ENCODE results near the gene GPR62.
A peak's percentile ranks its signal among the peaks of the same experiment; 100 is the strongest.
"Not testable (repeated sequence)": the region's sequence is repeated elsewhere in the genome, so short reads cannot be mapped to it uniquely, and the experiment has no call there.

Gene GPR62

GRCh38 chr3:51971350-51971749, 16.2 kb downstream of the GPR62 start:
- DNase-seq: no peak

DNA sequence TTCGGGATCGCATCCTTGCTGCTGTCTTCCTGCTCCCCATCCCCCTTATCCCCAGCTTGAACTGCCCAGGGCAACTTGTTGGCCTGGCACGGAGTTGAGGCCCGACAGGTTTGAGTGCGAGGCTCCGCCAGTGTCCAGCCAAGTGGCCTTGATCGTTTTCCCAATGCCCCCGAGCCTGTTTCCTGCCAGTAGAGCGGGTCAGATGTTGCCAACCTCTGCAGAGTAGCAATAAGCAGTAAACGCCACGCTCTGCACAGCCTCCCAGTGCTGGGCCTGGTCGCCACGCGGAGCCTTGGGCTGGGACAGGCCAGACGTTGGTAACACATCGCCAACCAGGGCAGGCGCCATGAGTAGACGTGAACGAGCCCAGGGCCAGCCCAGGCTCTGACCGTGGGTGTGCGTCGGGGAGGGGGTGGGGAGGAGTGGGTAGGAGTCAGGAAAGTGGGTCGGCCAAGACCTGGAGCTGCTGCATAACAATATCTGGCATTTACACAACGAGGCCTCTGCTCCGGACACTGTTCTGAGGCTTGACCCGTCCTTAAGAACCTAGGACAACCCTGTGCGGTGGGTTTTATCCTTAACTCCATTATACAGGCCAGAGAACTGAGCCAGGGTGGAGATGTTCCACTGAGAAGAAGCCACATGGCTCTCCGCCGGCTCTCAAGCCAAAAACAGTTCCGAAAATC, 19.2 kb downstream of the GPR62 start:
- no peak for DNase-seq

DNA sequence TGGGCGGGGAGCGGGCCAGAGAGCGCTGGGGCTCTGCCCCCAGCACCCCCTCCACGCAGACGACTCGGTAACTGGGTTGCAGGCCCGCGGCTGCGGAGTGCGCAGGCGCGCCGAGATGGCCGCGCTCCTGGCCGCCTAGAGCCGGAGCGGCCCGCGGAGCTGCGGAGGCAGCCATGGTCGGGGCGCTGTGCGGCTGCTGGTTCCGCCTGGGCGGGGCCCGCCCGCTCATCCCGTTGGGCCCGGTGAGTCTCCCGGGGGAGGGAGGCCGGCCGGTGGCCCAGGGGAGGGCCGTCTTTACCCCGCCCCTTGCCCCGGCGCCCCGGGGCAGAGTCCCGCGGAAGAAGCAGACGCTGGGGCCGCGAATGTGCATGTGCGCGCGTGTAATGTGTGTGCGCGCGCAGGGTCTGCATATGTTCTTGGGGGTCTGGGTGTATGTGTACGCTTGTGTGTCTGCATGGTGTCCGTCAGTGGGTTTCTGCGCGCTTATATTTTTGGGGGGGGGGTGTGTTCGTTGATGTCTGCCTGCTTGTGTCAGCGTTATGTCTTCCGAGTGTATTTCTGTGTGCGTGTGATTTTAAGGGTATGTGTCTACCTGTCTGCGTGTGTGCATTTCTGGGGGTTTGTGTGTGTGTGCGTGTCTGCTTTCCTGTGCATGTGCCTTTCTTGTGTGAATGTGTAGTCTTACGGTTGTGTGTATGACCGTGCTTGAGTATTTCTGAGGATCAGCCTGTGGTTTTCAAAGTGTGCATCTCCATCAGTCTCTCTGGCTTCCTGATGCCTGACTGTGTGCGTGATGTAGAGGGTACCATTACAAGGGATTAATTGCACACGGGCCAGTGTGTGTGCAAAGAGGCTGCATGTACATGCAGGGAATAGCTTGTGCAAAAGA, 20.0 kb downstream of the GPR62 start, which contains the start of gene ABHD14A:
Gene ABHD14A (plus strand): TSS at position 102 of the 889 bp plus-strand sequence. CDS start 72 bp downstream, at position 174.
- DNase-seq: peak; percentile 51

DNA sequence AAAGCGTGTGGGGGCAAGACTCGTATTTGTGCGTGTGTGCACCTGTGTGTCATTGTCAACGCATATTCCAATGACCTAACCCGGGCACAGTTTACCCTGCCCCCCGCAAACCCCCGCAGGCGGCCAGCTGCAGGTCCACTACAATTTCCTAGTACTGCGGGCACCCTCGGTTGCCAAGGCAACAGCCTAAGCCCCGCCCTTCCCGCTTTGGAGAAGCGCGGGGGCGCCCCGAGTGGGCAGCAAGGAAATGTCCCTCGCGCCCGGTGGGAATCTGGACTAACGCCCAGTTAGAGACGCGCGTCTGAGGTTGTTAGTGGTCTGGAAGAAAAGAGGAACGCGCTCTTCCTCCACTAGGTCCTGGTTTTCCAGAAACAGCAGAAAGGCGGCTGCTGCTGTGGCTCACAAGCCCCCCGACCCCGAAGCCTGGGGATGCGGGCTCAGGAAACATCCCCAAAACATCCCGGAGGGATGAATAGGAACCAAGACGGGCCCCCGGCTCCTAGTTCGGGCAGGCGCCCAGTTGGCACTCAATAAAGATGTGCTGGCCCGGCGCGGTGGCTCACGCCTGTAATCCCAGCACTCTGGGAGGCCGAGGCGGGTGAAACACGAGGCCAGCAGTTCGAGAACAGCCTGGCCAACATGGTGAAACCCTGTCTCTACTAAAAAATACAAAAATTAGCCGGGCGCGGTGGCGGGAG, 20.8 kb downstream of the GPR62 start:
- DNase-seq: no peak

- DNase-seq: no peak
Measured at GRCh38 chr3:51977446-51978142, 22.4 kb downstream of the GPR62 start.

DNA sequence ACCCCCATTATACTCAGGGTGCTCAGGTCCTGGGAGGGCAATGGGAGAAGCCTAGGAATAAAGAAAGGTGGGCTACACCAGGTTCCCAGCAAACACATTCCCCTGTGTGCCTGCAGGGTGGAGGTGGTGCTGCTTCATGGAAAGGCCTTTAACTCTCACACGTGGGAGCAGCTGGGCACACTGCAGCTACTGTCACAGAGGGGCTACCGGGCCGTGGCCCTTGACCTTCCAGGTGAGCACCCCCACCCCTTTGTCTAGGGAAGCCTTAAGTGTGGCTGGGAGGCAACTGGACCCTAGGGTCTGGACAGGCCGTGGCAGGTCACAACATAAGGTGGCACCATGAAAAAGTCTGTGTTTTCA, 22.9 kb downstream of the GPR62 start:
- DNase-seq: no peak

- DNase-seq: no peak
Measured at GRCh38 chr3:51980253-51980652, 25.1 kb downstream of the GPR62 start.

DNA sequence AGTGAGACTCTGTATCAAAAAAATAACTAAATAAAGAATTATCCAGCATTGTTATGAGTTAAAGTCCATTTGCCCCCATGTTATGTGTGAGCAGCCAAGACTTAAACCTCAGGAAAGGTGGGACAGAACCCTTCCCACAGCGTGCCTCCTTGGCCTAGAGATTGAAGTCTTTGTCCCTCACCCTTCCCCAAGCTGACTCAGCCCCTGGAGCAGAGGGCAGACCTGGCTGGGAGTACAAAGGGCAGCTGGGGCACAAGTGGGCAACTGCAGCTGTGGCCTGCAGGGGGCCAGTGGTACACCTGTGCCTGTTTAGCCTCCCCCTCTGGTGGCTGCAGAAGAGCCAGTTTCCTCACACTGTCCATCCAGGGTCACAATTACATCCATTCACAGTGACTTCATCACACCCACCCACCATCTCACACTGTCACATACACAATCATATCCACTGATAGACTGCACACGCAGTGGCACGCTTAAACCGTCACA, 27.2 kb downstream of the GPR62 start:
- DNase-seq: peak; percentile 52

DNA sequence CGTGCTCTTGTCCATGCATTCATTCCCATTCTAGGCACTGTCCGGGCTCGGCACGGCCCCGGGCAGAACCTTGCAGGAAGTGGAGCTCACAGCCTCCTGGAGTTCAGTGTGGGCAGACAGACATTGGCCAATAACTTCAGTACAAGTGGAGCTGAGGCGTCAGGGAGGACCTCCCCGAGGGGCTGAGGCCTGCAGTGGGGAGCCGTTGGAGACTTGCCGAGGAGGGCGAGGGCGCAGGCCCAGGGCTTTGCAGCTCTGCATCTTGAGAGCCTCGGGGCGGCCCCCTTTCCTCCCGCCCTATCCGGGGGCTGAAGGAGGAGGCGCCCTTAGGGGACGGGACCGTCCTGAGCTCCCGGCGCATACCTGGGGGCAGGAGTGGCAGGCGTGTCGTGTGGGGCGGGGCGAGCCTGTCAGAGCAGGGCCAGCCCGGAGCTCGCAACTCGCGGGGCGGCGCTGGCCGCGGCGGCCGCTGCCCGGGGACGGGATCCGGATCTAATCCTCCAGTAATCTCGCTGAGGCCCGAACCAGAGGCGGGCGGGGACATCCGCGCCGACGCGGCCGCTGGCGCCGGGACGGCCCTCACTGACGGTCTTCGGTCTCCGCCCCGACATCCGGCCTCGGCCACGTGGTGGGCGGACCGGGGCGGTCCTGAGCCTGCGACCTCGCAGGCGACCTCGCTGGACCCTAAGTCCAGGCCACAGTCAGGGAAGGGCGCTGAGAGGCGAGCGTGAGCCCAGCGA, 27.8 kb downstream of the GPR62 start, which contains the start of gene ACY1:
Gene ACY1 (plus strand): TSS at position 698 of the 740 bp plus-strand sequence. CDS start 530 bp downstream, outside the sequence.
- DNase-seq: peak; percentile 72

- no peak for DNase-seq
Measured at GRCh38 chr3:51983578-51984268, 28.5 kb downstream of the GPR62 start.

DNA sequence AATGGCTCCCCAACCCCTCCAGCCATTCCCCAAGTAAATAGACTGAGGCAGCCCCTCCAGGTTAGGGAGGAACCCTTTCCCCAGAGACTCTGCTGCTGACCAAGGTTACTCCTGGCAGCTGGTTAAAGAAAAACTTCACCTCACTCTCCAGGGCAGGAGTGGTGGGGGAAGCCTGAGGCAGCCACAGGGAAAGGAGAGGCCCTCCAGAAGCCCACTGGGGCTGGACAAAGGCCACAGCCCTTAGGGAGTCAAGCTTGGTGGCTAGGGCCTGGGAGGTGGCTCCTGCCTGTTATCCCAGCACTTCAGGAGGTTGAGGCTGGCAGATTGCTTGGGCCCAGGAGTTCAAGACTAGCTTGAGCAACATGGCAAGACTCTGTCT, 29.1 kb downstream of the GPR62 start:
- DNase-seq: no peak

DNA sequence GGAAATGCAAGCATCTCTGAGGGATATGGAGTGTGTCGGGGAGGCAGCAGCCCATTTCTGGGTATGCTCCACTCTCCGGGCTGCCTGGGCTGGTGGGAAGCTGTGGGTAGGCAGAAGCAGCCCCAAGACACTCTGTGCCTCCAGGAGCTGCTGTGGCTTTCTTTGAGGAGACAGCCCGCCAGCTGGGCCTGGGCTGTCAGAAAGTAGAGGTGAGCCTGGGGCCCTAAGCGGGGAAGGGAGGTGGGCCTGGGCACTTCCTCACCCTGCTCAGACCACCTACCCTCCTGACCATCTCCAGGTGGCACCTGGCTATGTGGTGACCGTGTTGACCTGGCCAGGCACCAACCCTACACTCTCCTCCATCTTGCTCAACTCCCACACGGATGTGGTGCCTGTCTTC, 29.9 kb downstream of the GPR62 start:
- DNase-seq: no peak

GRCh38 chr3:51986010-51986947, 31.1 kb downstream of the GPR62 start:
- no peak for DNase-seq

GRCh38 chr3:51987568-51987967, 32.4 kb downstream of the GPR62 start:
- no peak for DNase-seq

GRCh38 chr3:51988286-51989146, 33.3 kb downstream of the GPR62 start:
- DNase-seq: no peak

DNA sequence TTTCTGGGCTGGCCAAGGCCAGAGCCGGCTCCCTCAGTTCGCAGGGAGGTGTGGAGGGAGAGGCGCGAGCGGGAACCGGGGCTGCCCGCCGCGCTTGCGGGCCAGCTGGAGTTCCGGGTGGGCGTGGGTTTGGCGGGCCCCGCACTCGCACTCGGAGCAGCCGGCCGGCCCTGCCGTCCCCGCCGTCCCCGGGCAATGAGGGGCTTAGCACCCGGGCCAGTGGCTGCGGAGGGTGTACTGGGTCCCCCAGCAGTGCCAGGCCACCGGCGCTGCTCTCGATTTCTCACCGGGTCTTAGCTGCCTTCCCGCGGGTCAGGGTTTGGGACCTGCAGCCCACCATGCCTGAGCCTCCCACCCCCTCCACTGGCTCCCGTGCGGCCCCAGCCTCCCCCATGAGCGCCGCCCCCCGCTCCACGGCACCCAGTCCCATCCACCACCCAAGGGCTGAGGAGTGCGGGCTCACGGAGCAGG, 35.4 kb downstream of the GPR62 start:
- not testable (repeated sequence) for DNase-seq

- DNase-seq: no peak
Measured at GRCh38 chr3:51992017-51992682, 37.0 kb downstream of the GPR62 start.

GRCh38 chr3:51993657-51994056, 38.5 kb downstream of the GPR62 start:
- not testable (repeated sequence) for DNase-seq

Data from NCI-H510A (cell line).